PC-3 (cell line): ENCODE results near the gene MARF1.

Source experiments
- CTCF ChIP-seq: fragments of 300-600 bp; sonication (generic); conservative IDR thresholded peaks from 2 replicates; pipeline ENCODE4 v1.5.1; 2017; ENCODE audit warnings: antibody characterized with exemption, low read depth, mild to moderate bottlenecking, low read length
- EZH2 ChIP-seq: fragments of 300-600 bp; sonication (generic); IDR thresholded peaks from one replicate; pipeline ENCODE4 v1.6.1; 2017; ENCODE audit warnings: antibody characterized with exemption, mild to moderate bottlenecking, low read length; ENCODE audit not compliant: unreplicated experiment

- TF ChIP-seq CTCF: no peak
- no peak for TF ChIP-seq EZH2
These were observed 7.0 kb downstream of the MARF1 start for GRCh38 chr16:15635926-15636325.
